Stimulated activated CD4-positive, alpha-beta T cell treated with anti-CD3 and anti-CD28 coated beads, Interleukin-15, amount 100 ng/mL, for 24 hours (primary cell): ENCODE data around the gene MFNG.

Experiments used
- DNase-seq: peaks from one replicate; pipeline ENCODE4 v3.0.0-alpha.2; 2020

MFNG gene

DNA sequence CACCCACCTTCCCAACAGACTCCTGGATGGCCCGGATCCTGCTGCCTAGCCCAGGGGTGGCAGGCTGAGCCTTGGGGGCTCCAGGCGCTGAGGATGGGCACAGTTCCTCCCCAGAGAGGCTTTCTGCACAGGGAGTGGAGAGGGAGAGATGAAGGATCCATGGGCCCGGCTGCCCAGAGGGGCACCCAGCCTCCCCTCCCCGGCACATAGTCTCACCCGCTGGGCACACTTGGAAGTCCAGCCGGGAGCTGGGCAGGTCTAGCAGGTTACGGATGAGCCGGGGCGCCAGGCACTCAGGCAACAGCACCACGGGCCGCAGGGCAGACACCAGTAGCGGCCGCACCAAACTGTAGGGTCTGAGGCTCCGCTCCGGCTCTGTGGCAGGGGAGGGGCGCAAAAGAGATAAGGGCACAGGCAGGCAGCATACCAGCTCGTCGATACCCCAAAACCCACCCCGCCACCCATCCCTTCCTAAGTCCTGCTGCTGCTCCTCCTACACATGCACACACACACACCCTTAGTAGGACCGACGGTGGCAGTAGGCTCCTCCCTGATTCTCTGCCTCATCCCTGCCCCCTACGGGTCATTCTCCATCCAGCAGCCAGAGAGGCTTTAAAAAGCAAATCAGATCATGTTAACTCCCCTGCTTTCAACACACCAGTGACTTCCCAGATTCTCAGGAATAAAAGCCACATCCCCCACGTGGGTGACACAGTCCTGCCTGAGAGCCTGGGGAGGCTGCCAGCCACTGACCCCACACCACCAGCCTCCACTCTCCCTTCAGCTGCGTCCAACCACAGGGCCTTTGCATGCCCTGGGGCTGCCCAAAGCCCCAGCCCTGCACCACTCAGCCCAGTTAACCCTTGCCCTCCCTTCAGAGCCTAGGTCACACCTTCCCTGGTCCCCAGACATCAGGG is 6.5 kb upstream of the MFNG start:
- peak; percentile 72 for DNase-seq

DNA sequence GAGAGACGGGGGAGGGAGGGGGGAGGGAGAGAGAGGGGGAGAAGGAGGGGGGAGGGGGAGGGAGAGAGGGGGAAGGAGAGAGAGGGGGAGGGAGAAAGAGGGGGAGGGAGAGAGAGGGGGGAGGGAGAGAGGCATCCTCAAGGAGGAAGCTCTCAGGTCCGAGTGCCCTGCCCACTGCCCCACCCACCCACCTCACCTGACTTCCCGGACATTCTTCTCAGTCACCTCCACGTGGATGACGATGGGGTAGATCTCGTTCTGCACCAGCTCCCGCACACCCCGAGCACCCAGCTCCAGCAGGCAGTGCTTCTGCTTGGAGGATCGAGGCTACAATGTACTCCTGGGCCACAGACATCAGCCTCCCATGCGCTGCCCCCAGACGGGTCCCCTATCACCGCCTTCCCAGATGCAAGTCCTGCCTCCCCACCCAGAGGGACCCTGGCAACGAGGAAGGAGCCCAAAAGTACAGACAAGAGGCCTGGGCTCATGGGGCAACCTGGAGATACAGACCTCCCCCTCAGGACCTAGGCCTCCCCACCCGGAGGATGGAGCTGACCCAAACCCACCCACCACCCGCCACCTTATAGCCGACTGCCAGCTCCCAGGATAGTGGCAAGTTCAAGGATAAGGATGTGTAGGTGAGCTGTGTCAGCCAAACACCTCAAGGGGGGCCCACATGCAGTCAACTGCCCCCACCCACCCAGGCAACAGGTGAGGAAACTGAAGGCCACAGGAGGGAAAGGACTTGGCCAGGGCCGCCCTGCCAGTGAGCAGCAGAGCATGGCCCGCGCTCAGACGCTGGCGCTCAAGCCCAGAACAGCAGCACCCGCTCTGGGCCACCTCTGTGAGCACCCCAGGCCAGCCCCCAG is 5.6 kb upstream of the MFNG start:
- DNase-seq: no peak

DNA sequence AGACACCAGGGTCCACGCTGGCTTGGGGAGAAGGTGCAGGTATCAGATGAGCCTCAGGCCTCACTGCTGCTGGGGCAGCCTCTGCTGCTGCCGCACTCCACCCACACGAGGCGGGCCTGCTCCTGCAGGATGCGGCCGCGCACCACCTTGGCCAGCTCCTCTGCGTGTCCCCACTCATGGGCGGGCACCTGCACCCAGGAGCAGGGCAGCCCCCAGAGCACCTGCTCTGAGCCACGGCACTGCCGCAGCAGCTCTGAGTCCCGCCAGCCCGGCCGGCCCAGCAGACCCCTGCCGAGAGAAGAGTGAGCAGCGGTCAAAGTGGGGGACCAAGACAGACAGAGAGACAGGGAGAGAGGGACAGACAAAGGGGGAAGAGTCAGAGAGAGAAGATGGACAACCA is 4.9 kb upstream of the MFNG start:
- DNase-seq: no peak

DNA sequence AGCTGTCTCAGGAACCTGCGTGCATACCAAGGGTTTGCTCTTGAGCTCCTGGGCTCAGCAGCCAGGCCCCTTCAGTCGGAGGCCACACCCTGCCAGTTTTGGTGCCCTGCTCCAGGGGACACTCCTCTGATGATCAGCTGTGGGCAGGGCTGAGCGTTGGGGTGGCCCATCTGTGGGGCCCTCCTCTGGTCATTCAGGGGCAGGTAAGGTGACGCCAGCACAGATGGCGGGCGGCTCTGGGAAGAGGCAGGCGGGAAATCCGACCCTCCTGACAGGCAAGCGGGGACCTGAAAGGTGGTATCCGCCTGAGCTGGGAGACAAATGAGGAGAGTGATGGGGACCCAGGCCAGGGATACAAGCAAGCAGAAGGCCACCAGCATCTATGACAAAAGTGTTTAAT is 3.8 kb upstream of the MFNG start:
- DNase-seq: no peak

DNA sequence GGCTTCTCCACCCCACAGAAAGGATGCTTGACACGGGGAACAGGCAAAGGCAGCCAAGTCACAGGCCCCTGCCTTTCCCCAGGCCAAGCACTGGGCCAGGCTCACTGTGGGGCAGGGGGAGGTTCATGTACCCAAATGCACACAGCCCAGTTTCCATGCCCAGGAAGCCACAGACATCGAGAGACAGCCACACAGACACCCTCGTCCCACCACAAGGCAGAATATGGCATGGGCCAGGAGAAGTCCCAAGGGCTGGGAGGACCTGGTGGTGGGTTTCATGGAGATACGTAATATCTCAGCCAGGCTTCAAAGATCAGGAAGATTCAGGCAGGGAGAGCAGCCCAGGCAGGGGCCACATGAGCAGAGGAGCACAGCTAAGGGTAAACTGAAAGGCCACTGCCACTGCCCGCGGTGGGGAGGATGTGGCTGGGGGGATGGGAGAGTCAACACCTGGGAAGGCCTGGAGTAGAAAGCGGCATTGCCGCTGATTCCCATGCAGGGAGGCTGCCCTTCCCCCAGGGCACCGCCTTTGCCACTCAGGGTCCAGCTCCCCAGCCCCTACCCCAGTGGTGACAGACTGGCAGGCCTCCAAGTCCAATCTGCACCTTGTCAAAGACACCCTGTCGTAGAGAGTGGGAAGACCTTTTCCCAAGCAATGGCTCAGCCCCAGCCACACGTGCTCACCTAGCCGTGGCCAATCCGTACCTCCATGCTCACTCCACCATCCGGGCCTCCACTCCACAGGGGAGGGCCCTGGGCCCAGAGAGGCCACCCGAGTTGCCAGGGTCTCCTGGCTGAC is 2.4 kb upstream of the MFNG start:
- no peak for DNase-seq

DNA sequence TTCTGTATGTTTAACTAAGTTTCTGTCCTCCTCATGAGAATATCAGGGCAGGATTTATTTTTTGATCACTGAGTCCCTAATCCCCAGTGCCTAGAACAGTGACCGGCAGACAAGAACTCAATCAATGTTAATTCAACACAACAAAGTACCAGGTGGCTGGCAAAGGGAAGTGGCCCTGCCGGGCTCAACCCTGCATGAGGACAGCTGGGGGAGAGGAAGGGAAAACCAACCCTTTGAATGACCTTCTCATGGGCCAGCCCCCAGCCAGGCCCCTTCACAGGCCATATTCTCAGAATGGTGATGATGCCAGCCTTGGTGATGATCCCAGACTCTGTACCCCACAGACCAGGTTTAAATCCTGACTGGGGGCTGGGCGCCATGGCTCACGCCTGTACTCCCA is 1.4 kb upstream of the MFNG start:
- no peak for DNase-seq

DNA sequence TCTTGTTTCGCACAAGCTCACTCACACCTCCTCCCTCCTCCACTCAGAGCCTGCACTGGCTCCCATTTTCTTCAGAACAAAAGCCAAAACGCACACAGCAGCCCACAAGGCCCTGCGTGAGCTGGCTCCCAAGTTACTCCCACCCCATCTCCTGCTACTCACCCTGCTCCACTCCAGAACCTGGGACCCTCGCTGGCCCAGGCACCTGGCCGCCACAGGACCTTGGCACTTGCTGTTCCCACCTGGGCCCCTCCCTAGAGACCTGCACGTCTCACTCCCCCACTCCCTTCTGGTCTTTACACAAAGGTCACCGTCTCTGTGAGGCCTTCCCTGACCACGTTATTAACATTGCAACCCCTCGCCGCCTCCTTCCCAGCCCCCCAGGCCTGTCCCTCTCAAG is 945 bp upstream of the MFNG start:
- no peak for DNase-seq

DNA sequence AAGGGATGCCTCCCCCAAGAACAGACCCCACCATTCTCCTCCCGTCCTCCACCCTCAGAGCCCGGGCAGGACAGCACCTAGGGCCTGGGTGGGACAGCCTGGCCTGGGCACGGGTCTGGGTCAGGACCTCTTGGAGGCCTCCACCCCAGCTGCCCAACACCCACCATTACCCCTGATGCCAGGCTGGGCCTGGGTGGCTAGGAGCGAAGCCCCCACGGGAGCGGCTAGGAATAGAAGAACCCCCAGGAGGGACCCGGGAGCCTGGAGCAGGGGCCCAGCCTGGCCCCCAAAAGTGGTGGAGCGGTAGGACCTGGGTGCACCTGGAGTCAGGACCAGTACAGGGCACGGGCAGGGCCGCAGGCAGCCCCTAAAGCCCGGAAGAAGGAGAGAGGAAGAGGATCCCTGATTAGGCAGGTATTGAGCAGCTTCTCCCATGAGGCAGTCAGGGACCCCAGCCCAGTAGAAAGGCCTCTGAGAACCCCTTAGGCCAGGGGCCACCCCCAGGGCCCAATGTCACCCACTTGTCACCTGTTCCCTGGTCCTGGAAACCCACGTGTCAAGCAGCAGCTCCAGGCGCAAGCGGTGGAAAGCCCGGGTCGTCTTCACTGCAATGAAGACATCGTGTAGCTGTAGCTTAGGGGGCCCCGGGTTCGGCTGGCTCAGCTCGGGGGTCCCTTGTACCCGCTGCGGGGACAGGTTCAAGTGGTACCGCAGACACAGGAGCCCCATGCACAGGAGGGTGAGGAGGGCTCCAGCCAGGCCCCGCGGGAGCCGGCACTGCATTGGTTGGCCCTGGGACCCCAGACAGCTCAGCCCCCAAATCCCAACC is 575 bp downstream of the MFNG start:
- peak; percentile 44 for DNase-seq

DNA sequence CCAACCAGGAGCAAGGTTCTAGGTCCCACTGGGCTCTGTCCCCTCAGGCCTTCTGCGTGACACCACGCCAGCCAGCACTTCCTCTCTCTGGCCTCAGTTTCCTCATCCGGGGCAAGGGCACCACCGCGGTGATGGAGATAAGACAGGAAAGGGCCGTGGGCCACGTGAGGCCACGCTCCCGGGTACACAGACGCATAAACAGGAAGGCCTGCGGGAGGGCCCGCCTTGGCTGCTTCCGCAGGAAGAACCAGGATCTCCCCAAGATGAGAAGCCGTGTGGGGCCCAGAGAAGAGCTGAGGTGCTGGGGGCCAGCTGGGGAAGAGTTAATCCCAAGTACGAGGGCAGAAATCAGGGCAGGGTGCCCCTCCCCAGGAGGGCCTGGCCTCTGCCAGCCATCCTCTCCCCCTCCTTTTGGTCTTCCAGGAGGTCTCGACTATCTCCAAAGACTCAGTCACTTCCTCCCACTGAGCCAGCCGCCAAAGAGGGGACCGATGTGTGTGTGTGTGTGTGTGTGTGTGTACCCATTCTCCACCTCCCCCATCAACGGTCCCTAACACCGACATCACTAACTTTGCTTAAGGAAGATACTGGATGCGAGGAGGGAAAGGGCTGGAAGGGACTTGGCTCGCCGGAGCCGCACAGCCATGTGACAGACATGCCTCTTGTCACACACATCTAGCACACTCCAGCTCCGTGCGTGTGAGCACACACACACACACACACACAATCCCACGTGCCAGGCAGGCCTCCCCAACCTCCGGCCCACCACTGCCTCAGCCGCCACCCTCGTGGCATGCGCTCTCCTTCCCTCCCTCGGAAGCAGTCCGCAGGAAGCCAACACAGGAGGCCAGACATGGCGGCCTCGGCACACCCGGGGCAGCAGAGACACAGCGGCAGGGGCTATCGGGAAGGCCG is 1.4 kb downstream of the MFNG start:
- DNase-seq: peak; percentile 92

DNA sequence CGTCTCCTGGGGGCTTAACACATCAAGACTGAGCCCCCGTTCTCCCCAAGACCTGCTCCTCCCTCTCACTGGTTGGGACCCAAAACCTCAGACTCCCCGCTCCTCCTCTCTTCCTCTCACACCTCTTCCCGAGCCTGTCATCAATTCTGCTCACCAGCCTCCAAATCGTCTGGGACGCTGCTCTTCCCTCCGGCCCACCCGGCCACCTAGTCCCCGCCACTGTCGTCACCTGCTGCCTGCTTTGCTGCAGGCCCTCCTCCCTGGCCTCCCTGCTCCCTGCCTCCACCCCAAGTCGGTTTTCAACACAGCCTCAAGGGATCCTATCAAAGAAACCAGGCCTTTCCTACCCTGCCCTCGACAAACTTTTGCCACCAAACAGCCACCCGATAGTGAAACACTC is 3.1 kb downstream of the MFNG start:
- DNase-seq: no peak

DNA sequence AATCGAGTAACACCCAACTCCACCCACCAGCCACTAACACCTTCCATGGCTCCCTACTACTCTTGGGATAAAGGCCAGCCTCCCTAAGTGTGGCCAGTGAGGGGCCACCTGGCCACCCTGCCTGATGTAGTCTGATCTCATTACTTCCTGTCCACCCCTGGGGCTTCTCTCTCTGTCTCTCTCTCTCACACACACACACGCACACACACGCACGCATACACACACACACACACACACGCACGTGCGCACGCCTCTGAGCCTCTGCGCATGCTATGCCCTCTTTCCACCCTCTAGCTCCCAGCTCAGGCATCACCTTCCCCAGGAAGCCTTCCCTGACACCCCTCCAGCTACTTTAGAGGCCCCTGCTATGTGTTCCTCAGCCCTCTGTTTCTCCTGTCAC is 3.9 kb downstream of the MFNG start:
- no peak for DNase-seq

DNA sequence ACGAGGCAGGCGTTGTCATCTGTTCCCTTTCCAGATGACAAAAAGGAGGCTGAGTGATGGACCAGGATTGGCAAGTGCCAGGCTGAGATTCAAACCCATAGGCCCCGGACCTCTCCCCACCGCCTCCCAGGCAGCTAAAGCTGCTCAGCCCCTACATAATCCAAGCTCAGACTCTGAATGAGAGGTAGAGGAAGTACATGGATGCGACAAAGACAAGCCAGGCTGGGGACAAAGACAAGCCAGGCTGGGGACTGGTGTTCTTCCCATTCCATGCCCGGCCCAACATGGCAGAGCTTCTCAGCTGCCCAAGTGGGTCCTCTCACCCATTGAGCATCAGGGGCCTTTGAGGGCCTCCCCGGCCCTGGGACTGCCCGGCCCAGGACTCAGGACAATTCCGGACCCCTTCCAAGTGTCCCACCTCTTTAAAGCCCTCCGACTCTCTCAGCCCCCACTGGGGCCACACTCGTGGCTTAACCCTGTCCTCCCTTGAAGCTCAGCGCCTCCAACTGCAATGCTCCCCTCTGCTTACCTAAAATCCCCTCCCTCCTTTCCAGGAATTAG is 4.8 kb downstream of the MFNG start:
- no peak for DNase-seq

DNA sequence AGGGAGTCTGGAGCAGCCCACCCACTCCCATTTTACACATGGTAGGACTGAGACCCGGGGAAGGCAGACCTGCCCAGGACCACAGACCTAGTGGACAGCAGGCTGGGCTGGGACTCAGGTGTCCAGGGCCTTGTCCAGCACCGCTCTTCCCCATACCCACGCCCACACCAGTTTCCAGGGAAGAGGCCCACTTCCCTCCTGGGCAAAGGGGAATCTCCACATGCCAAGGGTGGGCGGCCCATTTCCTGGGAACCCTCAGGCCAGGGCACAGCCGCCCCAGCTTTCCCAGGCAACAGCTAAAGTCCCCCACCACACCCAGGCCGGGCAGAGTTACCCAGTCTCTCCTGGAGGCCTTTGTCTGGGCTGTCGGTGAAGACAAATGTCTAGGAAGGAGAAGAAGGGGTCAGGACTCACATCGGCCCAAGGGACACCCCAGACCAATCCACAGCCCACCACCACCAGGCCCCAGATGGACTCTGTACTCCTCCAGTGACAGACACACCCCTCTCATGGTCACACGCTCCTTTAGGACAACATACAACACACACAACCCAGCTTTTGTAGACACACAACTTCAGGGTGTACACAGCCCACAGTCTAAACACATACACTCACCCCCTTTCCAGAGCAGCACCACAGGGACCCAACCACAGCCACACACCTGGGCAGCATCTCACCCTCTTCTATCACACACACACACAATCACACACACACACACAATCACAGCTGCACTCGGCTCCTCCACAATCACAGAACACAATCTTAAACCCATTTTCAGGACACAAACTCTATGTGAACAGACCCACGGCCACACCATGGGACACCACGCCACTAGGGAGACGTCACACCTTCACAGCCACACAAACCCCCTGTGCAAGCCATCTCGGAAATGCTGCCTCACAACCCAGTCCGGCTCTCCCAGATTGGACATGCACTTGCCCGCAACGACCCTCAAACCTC is 5.5 kb downstream of the MFNG start:
- DNase-seq: no peak

DNA sequence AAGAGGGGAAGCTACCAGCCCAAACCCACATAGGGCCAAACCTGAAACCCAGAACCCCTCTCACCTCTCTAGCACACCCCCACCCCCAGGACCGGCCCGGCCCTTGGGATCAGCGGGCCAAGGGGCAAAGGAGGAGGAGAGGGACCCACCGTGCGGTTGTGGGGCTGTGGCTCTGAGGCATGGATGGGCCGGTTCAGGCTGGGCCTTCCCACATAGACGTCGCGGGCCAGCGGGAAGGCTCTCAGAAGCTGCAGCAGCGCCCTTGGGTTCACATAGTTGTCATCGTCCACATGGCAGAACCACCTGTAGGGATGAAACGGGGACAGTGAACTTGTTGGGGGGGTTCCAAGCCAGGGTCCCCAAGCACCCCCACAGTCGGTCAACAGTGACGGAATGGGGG is 7.0 kb downstream of the MFNG start:
- no peak for DNase-seq

DNA sequence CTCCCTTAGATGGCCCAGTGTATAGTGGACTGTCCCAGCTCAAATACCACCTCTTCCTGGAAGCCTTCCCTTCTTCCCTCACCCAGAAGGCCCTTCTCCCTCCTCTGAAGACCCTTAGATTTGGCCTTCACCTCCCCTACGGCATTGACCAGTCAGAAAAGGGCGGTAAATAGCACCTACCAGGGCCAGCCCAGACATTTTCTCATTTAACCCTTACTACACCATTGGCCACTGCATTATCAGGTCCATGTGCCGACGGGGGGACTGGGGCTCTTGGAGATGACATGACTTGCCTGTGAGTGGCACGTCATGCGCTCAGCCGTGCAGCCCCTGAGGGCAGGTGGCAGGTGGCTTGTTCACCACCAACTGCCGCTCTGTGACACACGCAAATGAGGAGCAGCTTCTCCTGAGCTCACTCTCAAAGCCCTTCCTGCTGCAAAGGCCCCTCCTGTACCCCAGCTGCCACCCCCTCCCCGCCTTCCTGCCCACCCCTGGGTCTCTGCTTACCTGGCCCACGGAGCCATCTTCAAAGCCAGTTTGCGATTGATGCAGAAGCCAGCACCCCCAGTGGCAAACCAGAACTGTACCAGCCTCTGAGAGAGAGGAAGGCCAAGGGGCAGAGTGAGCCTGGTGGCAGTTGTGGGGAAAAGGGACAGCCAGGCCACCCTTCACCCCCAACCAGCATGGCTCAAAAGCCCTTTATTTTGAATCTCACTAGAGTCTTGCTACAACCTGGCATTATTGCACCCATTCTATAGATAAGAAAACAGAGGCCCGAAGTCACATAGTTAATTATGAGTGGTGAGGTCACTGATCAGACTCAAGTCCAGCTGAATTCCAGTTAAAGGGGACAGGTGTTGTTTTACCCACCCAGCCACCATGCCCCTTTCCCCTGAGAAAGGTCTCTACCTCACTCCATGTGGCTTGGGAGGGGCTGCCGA is 9.5 kb downstream of the MFNG start:
- DNase-seq: no peak

DNA sequence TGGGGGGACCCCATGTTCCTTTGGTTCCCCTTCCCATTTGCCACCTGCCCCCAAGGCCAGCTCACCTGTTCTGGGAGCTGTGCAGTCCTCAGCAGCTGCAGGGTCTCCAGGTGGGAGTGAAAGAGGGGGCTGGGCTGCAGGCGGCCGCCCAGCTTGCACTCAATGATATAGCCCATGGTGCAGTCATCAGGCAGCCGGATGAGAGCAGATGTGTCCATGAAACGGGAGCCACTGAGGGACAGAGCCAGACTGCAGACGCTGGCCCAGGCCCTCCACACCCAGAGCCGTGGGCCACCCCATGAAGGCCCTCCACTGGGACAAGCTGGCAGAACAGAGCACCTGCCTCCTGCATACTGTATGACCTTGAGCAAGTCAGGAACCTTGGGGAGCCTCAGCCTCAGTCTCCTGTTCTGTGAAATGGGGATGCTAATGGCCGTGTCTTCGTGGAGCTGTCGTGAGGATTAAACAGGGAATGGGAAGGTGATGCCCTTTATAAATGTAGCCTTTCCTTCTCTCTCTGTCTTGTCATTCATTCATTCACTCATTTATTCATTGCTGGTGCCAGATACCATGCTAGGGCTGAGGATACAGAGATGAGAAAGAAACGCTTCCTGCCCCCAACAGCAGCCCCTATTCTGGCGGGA is 11.6 kb downstream of the MFNG start:
- no peak for DNase-seq

DNA sequence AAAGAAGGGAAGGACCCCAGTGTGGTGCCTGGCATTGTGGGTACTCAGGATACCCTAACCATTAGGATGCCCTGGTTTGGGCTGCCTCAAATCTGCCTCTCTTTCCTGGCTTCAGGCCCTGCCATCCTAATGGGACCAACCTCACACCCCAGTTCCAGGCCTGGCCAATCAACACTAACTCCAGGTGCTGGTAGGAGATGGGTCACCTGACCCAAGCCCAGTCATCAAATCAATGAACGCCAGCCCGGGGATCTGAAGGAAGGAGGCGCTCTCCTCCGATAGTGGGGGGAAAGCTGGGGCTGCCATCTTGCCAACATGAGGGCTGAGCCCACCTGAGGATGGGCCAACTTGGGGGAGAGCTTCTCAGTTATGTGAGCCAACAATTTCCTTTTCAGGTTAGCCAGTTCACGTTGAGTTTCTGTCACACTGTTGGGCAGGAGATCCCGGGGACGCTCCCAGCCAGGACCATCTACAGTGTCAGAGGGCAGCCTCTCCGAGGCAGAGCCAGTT is 12.7 kb downstream of the MFNG start:
- no peak for DNase-seq
